Tongue (tissue), 2 donors: Measurements from ENCODE around the gene ARHGAP10. TPM values are rescaled to one million over a fixed set of nuclear protein-coding genes. Genes with fewer than 3 reads are reported as not detected.
A peak's percentile ranks its signal among the peaks of the same experiment; 100 is the strongest.

Experiments
- DNase-seq: peaks from one replicate; pipeline ENCODE4 v3.0.0-alpha.2; 2015
- total RNA-seq: library from RNA; depleted of rRNA; stranded (reverse); fragments of >200 nt; gene quantifications from one replicate; pipeline ENCODE4 v1.2.3, GENCODE V29; 2014

ARHGAP10 gene
- total RNA-seq, 1 donor from 2014 or later = 87.4 TPM

- peak; percentile 45 for DNase-seq
Observed at GRCh38 chr4:147733716-147734344, 1.9 kb downstream of the ARHGAP10 start.

GRCh38 chr4:147734496-147734895 lies 2.6 kb downstream of the ARHGAP10 start:
- DNase-seq = no peak

GRCh38 chr4:147735413-147736301 lies 3.8 kb downstream of the ARHGAP10 start:
- no peak for DNase-seq

- DNase-seq = no peak
Observed at GRCh38 chr4:147736458-147736857, 4.6 kb downstream of the ARHGAP10 start.

GRCh38 chr4:147737623-147738022 lies 5.7 kb downstream of the ARHGAP10 start:
- DNase-seq = no peak

DNA sequence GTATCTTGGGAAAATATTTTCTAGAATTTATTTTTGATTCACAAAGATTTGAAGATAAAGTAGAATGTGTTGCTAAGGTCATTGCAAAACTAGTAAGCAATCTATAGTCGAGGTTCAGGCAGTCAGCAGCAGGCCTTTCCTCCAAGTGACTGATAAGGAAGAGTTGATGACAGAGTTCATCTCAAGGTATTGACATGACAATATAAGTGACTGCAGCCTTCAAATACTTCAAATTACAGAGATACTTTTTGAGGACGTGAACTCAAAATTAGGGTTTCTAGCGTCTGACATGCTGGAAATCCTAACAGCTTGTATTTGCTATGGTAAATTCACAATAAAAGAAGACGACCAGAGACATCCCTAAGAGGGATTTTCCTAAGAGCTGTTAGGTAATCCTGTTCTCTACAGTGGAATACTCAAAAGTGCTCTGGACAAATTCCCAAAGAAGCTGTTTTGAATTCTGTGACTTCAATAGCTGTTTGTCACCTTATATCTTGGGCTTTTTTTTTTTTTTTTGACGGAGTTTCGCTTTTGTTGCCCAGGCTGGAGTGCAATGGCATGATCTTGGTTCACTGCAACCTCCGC lies 7.4 kb downstream of the ARHGAP10 start:
- DNase-seq = no peak

GRCh38 chr4:147740176-147740575 lies 8.3 kb downstream of the ARHGAP10 start:
- DNase-seq = no peak

DNA sequence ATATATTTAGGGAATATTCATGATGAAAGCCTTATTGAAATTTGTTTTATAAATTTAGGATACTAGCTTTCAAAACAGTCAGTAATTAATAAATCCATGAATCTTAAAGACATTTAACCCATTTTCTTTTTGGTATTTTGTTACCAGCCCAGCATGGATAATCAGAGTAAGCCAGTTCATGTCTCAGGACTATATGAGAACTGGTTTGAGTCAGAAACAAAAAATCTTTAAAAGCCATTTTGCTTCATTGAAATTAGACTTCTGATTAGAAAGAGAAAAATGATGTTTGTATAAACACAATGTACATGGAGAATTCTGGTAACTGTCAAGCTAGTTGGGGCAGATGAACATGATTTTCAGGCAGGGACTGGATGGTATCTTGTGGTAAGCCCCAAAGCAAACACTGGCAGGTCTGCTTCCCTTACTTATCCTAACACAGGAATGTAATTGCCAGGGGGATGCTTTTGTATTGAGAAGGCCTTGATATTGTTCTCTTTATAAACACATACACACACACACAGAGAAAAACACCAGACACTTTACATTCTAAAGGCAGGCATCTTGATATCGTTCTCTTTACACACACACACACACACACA lies 9.4 kb downstream of the ARHGAP10 start:
- DNase-seq = peak; percentile 31

DNA sequence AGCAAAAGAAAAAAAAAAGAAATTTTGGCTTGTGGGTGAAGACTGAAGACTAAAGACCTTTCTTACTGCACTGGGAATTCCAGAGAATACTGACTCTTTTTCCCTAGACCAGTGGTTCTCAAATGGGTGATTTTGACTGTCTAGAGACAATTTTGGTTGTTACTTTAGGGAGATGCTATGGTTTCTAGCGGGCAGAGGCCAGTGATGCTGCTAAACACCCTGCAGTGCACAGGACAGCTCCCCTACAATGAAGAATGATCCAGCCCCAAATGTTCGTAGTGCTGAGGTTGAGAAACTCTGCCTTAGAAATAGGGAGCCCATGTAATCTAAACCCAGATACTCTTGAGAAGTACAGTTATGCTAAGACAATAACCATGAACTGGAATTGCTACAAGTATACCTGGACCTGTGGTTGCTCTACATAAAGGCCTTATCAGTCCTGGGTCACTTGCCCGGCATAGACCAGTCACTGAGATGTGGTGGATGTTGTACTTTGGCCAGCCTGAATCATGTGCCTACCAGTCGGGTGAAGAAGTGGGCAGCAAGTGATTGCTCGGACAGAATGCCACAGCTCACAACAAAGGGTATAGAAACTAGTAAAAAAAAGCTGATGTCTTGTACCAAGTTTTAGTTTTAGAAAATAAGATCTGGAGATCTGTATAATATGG lies 16.0 kb downstream of the ARHGAP10 start:
- DNase-seq = no peak

- DNase-seq = no peak
Observed at GRCh38 chr4:147749811-147750321, 18.0 kb downstream of the ARHGAP10 start.

GRCh38 chr4:147753047-147753446 lies 21.2 kb downstream of the ARHGAP10 start:
- no peak for DNase-seq

DNA sequence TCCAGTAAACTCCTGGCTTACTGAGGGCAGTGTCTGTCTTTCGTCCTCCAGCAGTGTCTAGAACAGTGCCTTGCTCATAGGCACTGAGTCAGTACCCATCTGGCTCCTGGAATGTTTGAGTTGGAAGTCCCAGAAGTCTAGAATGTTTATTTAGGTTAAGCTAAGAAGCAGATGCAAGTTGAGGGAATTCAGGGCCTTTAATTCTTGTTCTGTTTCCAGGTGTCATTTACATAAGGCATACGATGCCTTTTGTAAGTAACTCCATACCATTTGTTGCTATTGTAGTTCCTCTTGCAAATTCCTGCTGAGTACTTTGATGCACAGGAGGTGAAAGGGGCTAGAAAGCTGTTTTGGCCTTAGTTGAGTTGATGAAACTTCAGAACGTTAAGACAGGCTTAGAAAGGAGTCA lies 22.2 kb downstream of the ARHGAP10 start:
- no peak for DNase-seq

GRCh38 chr4:147755561-147756295 lies 23.8 kb downstream of the ARHGAP10 start:
- no peak for DNase-seq

DNA sequence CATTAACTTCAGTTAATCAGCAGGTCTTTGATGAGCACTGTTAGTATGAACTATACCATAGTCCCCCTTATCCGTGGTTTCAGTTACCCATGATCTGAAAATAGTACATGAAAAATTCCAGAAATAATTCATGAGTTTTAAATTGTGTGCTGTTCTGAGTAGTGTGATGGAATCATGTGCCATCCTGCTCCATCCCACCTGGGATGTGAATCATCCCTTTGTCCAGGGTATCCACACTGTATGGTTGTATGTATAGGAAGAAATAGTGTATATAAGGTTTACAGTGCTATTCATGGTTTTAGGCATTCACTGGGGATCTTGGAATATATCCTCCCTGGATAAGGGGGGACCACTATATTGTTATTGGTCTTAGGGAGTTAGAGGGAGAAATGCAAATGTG lies 24.5 kb downstream of the ARHGAP10 start:
- DNase-seq = no peak

DNA sequence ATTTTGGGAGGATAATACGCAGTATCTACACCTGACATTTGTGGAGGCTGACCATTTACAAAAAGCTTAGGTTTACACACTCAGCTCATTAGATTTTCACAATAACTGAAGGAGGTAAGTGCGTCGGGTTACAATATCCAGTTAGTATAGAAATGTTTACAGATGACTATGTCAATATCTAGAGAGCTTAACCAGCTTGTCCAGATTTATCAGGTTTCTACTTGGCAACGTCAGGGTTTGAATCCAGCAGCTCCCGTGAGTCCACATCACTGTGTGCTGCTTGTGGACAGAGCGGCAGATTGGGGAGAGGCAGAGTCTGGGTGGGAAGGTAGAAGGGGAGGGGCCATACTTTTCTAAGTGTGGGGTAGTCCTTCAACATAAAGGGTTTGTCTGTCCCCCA lies 28.3 kb downstream of the ARHGAP10 start:
- no peak for DNase-seq

DNA sequence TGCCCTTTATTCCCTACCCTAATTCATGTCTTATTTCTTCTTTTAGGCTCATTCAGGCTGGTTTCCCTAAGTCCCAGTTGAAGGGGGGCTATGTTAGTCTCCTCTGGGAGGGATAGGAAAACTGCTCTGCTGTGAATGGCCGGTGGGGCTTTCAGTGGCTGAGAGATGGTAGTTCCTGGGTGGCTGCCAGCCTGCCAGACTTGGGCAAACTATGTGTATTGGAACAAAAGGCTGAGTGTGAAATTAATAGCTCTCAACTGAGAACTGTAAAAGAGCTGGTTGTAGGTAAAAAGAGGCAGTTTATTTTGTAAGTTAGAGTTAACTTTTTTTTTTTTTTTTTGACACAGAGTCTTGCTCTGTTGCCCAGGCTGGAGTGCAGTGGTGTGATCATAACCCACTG lies 28.8 kb downstream of the ARHGAP10 start:
- peak; percentile 73 for DNase-seq

GRCh38 chr4:147761218-147761883 lies 29.5 kb downstream of the ARHGAP10 start:
- DNase-seq = no peak

DNA sequence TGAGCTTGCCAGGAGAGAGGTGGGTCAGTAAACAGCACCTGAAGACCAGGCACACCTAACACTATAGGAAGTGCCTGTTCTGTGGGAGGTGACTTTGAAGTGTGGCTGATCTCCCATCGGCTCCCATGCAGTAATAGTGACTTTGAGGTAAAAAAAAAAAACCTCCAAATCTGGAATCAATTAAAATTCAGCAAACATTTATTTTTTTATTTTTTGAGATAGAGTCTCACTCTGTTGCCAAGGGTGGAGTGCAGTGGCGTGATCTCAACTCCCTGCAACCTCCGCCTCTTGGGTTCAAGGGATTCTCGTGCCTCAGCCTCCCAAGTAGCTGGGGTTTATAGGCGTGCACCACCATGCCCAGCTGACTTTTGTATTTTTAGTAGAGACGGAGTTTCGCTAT lies 32.4 kb downstream of the ARHGAP10 start:
- no peak for DNase-seq

DNA sequence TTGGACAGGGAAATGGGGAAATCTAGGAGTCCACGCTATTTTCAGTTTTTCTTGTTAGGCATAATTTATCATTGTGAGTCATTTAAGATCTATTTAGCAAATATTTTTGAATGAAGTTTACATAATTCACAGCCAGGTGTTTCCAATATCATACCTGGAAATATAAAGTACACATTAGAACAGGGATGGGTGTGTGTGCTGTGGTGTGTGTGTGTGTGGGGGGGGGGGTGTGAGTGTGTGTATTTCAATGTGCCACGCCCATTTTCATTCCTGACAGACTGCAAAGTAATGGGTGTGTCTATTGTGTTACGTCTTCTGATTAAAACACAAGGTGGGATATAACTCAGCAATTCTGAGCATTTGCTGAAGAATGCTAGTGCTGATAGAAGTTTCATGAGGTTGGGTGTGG lies 33.2 kb downstream of the ARHGAP10 start:
- no peak for DNase-seq

GRCh38 chr4:147768113-147768512 lies 36.2 kb downstream of the ARHGAP10 start:
- DNase-seq = no peak

GRCh38 chr4:147769386-147769785 lies 37.5 kb downstream of the ARHGAP10 start:
- no peak for DNase-seq
